ENCODE results near the gene NEK5.
A peak's percentile ranks its signal among the peaks of the same experiment; 100 is the strongest.
"Not testable (repeated sequence)": the region's sequence is repeated elsewhere in the genome, so short reads cannot be mapped to it uniquely, and the experiment has no call there.

The NEK5 gene

DNA sequence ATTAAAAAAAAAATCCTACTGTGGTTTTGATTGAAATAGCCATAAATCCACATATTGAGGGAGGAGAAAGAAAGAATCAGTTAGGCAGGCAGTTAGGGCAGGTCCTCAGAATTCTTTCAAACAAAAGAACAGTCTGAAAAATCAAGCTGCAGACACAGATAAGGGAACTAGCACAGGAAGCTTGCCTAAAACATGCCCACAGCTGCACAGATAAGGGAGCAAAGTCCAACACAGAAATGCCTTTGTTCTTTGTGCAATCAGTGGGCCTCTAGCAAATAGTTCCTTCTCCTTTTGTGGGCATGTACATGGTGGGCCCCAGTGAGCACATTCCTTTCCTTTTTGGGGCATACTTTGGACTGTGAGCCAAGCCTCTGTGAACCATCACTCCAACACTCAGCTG, 61.6 kb downstream of the NEK5 start:
- DNase-seq, result no peak

GRCh38 chr13:52061587-52061986, 67.3 kb downstream of the NEK5 start:
- no peak for DNase-seq

DNA sequence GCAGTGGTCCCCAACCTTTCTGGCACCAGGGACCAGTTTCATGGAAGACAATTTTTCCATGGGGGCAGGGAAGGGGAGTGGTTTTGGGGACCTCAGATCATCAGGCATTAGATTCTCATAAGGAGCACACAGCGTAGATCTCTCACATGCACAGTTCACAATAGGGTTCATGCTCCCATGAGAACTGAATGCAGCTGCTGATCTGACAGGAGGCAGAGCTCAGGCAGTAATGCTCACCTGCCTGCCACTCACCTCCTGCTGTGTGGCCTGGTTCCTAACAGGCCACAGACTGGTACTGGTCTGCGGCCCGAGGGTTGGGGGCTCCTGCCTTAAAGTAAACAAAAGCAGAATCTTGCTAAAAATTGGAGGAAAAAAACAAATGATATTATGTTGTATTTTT, 67.8 kb downstream of the NEK5 start:
- DNase-seq, result not testable (repeated sequence)

- no peak for DNase-seq
Measured at GRCh38 chr13:52053460-52053859, 75.4 kb downstream of the NEK5 start.

- DNase-seq, result no peak
Measured at GRCh38 chr13:52051400-52051799, 77.5 kb downstream of the NEK5 start.

- DNase-seq, result no peak
Measured at GRCh38 chr13:52048516-52048915, 80.4 kb downstream of the NEK5 start.

DNA sequence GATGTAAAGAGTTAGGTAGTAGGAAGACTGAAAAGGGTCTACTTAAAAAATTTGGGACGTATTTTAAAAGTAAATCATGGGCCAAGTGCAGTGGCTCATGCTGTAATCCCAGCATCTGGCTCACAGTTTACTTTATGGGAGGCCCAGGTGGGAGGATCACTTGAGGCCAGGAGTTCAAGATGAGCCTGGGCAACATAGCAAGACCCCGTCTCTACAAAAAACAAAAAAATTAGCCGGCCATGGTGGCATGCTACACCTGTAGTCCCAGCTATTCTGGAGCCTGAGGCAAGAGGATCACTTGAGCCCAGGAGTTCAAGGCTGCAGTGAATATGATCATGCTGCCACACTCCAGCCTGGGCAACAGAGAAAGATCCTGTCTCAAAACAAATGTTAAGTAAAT, 81.4 kb downstream of the NEK5 start:
- DNase-seq, result no peak

DNA sequence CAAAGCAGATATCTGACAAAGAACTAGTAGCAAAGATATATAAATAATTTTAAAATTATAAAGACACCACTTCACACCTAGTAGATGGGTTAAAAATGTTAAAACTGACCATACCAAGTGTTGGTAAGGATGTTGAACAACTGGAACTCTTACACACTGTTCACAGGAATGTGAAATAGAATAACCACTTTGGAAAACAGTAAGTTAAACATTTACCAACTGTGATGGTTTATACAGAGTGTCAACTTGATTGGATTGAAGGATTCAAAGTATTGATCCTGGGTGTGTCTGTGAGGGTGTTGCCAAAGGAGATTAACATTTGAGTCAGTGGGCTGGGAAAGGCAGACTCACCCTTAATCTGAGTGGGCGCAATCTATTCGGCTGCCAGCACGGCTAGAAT, 85.2 kb downstream of the NEK5 start:
- DNase-seq, result no peak

DNA sequence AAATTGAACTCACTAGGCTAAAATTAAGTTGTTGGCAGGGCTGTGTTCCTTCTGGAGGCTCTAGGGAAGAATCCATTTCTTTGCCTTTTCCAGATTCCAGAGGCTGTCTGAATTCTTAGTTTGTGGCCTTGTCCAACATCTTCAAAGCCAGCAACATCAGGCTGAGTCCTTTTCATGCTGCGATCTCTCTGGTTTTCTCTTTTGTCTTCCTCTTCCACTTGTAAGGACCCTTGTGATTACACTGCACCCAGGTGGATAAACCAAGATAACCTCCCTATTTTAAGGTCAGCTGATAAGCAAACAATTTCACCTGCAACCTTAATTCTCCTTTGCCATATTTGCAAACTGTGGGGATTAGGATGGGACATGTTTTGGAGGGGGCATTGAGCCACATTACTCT, 92.8 kb downstream of the NEK5 start:
- DNase-seq, result no peak

- DNase-seq, result no peak
Measured at GRCh38 chr13:52034616-52035226, 94.2 kb downstream of the NEK5 start.

GRCh38 chr13:52033039-52033438, 95.8 kb downstream of the NEK5 start:
- no peak for DNase-seq

- DNase-seq, result not testable (repeated sequence)
Measured at GRCh38 chr13:52030401-52030800, 98.5 kb downstream of the NEK5 start.

GRCh38 chr13:52029569-52029968, 99.3 kb downstream of the NEK5 start:
- DNase-seq, result no peak

DNA sequence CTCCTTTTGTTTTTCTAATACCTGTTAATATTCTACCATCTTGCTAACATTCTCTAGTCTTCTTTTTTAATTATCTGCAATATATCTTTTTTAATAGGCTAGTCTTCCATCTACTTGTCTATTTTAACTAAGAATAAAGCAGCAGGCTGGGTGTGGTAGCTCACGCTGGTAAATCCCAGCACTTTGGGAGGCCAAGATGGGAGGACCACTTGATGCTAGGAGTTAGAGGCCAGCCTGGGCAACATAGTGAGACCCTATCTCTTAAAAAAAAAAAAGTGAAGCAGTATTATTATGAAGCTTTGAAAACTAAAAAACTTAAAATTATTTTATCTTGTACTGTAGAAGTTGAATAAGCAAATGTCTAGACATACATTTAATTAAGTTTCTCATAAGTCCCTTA, 101.0 kb downstream of the NEK5 start:
- DNase-seq, result no peak

- no peak for DNase-seq
Measured at GRCh38 chr13:52026246-52026626, 102.6 kb downstream of the NEK5 start.

DNA sequence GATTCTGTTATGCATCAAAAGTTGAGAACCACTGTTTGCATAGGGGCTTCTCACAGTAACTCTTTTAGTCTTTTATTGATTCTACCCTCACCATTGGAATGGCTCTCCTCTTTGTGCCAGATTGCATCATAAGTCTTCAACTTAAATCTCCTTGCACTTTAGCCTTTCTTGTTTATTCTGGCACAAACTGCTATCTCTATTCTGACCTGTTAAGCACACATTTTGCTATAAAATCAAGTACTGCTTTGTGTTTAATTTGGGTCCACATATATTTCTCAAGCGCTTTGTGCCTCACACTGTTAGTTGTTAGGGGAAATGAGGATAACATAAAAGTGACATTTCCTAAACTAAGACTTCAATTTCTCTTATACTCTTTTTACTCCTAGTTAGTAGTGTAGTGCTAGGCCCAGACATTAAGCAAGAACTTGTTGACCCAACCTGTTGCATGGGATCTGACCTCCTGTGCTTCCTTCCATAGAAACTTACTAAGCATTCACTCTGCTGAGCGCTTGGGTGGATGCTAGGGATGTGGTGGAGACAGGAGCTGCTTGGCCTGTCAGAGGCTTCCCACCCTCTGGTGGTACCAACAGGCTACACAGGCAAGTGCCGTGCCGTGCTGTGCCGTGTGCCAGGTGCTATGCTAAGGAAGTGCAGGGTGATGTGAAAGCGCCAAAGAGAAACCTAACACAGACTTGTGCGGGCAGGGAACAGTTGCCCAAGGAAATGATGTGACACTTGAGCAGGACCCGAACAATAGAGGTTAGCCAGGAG, 103.2 kb downstream of the NEK5 start:
- no peak for DNase-seq

DNA sequence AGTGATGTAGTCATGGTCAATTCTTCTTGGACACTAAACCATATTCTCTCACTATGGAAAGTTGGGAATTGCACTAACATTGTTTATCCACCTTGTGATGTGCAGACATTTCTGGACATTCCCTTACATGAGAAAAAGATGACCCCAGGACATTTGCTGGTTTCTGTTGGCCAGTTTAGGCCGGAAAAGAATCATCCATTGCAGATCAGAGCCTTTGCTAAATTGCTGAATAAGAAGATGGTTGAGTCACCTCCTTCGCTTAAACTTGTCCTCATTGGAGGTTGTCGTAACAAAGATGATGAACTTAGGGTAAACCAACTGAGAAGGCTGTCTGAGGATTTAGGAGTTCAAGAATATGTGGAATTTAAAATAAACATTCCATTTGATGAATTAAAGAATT, 104.4 kb downstream of the NEK5 start, which contains the start of gene UTP14C:
Gene UTP14C, plus strand, starts transcription at position 211 of the 400 bp plus-strand sequence. CDS start 4,114 bp downstream, outside the sequence.
- DNase-seq, result no peak

- DNase-seq, result no peak
Measured at GRCh38 chr13:52022356-52022755, 106.5 kb downstream of the NEK5 start.

- DNase-seq, result no peak
Measured at GRCh38 chr13:52020191-52020590, 108.7 kb downstream of the NEK5 start.

DNA sequence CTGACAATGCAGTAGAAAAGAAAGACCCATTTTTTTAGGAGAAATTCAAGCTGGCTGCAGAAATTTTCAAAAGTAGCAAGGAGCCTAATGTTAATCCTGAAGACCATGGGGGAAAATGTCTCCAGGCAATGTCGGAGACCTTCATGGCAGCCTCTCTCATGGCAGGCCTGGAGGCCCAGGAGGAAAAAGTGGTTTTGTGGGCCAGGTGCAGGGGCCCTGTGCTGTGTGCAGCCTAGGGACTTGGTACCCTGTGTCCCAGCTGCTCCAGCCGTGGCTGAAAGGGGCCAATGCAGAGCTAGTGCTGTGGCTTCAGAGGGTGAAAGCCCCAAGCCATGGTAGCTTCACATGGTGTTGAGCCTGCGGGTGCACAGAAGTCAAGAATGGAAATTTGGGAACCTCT, 112.6 kb downstream of the NEK5 start:
- DNase-seq, result no peak

DNA sequence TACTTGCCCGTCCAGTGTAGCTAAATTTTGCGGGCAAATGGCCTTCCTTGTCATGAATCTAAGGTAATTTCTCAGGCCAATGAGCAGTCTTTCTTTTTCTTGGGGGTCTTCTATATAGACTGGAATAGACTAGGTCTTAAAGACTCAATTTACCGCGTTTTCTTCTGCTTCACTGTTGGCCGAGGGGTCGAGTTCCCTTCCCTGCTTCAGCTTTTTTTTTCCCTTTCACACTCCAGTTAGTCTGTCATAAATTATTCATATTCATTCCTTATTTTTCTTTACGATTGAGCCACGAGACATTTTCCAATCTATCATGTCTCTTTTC, 116.4 kb downstream of the NEK5 start:
- DNase-seq, result no peak

- DNase-seq, result peak; percentile 100
Measured at GRCh38 chr13:52011632-52012511, 117.0 kb downstream of the NEK5 start, which contains the start of gene ALG11. TSS of gene ALG11 (plus strand) at chr13:52012398. CDS start at chr13:52012419, 21 bp downstream.

- DNase-seq, result peak; percentile 4
Measured at GRCh38 chr13:52010890-52011631, 117.8 kb downstream of the NEK5 start, which contains the start of gene ATP7B. TSS of gene ATP7B (minus strand) at chr13:52011450. CDS start at chr13:52011337, 113 bp downstream.

Data from inflammatory macrophage treated with lipopolysaccharide for 4 hours (primary cell).